ENCODE results near the gene PPP1R9A.

Gene PPP1R9A

GRCh38 chr7:95267754-95268153 is 360.4 kb downstream of the PPP1R9A start:
- no peak for ATAC-seq

- ATAC-seq, result no peak
Measured at GRCh38 chr7:95269640-95270039, 362.2 kb downstream of the PPP1R9A start.

- no peak for ATAC-seq
Measured at GRCh38 chr7:95276114-95276513, 368.7 kb downstream of the PPP1R9A start.

GRCh38 chr7:95279417-95279816 is 372.0 kb downstream of the PPP1R9A start:
- no peak for ATAC-seq

- no peak for ATAC-seq
Measured at GRCh38 chr7:95286096-95286495, 378.7 kb downstream of the PPP1R9A start.

- ATAC-seq, result no peak
Measured at GRCh38 chr7:95290166-95290830, 382.9 kb downstream of the PPP1R9A start.

- no peak for ATAC-seq
Measured at GRCh38 chr7:95295397-95295796, 388.0 kb downstream of the PPP1R9A start.

- no peak for ATAC-seq
Measured at GRCh38 chr7:95296456-95296855, 389.1 kb downstream of the PPP1R9A start.

GRCh38 chr7:95297041-95297440 is 389.6 kb downstream of the PPP1R9A start:
- no peak for ATAC-seq

GRCh38 chr7:95298091-95298490 is 390.7 kb downstream of the PPP1R9A start:
- ATAC-seq, result no peak

- no peak for ATAC-seq
Measured at GRCh38 chr7:95303013-95303905, 395.9 kb downstream of the PPP1R9A start.

- ATAC-seq, result no peak
Measured at GRCh38 chr7:95304990-95305389, 397.6 kb downstream of the PPP1R9A start.

- ATAC-seq, result no peak
Measured at GRCh38 chr7:95309951-95310350, 402.6 kb downstream of the PPP1R9A start.

- ATAC-seq, result no peak
Measured at GRCh38 chr7:95311389-95311788, 404.0 kb downstream of the PPP1R9A start.

- no peak for ATAC-seq
Measured at GRCh38 chr7:95312561-95312960, 405.2 kb downstream of the PPP1R9A start.

- ATAC-seq, result no peak
Measured at GRCh38 chr7:95316588-95316987, 409.2 kb downstream of the PPP1R9A start.

- ATAC-seq, result no peak
Measured at GRCh38 chr7:95317546-95317945, 410.2 kb downstream of the PPP1R9A start.

GRCh38 chr7:95317966-95318365 is 410.6 kb downstream of the PPP1R9A start:
- ATAC-seq, result no peak

- no peak for ATAC-seq
Measured at GRCh38 chr7:95318501-95319100, 411.2 kb downstream of the PPP1R9A start.

- no peak for ATAC-seq
Measured at GRCh38 chr7:95319570-95319969, 412.2 kb downstream of the PPP1R9A start.

- no peak for ATAC-seq
Measured at GRCh38 chr7:95320651-95321050, 413.3 kb downstream of the PPP1R9A start.

- no peak for ATAC-seq
Measured at GRCh38 chr7:95321720-95322119, 414.3 kb downstream of the PPP1R9A start.

GRCh38 chr7:95322396-95322795 is 415.0 kb downstream of the PPP1R9A start:
- no peak for ATAC-seq

- no peak for ATAC-seq
Measured at GRCh38 chr7:95322854-95323253, 415.5 kb downstream of the PPP1R9A start.

Data from activated CD4-positive, CD25-positive, alpha-beta regulatory T cell treated with anti-CD3 and anti-CD28 coated beads, Interleukin-2, amount 50 U/mL, for 24 hours (primary cell).